ENCODE results near the gene ANKH.

ANKH gene

GRCh38 chr5:14895301-14895700 lies 23.7 kb upstream of the ANKH start:
- Histone ChIP-seq H3K36me3 (no peaks in the 10 kb centered on the region), H3K27me3 (no peaks in the 10 kb centered on the region), H3K27ac (no peak overlapping the region), H3K4me3 (no peak overlapping the region), H3K9me3 (no peaks in the 10 kb centered on the region), H3K4me1 (no peaks in the 10 kb centered on the region)
- intact Hi-C loops (cut with DNase I; ENCODE audit: low total_unique reads): no loop called here
- DNase-seq: no peak
- no peak for TF ChIP-seq CTCF (IDR thresholded peaks at IDR 0.05)

GRCh38 chr5:14894748-14895147 lies 23.2 kb upstream of the ANKH start:
- DNase-seq: no peak
- no peaks in the 10 kb centered on the region for H3K9me3 ChIP-seq
- no peaks in the 10 kb centered on the region for H3K4me1 ChIP-seq
- no peak for TF ChIP-seq CTCF (IDR thresholded peaks at IDR 0.05)
- no peaks in the 10 kb centered on the region for H3K36me3 ChIP-seq
- no peaks in the 10 kb centered on the region for H3K27me3 ChIP-seq
- no peak overlapping the region for H3K4me3 ChIP-seq
- intact Hi-C loops (cut with DNase I; ENCODE audit: low total_unique reads): no loop called here
- H3K27ac ChIP-seq: no peak overlapping the region

- Histone ChIP-seq H3K4me3 (no peak overlapping the region), H3K27me3 (no peaks in the 10 kb centered on the region), H3K4me1 (no peaks in the 10 kb centered on the region), H3K27ac (no peak overlapping the region), H3K9me3 (no peaks in the 10 kb centered on the region), H3K36me3 (no peaks in the 10 kb centered on the region)
- DNase-seq: no peak
- intact Hi-C loops (cut with DNase I; ENCODE audit: low total_unique reads): no loop called here
- TF ChIP-seq CTCF (IDR thresholded peaks at IDR 0.05): no peak
Observed at GRCh38 chr5:14893381-14893780, 21.8 kb upstream of the ANKH start.

- Histone ChIP-seq H3K27ac (no peak overlapping the region), H3K9me3 (no peaks in the 10 kb centered on the region), H3K36me3 (no peaks in the 10 kb centered on the region), H3K4me1 (no peaks in the 10 kb centered on the region), H3K27me3 (no peaks in the 10 kb centered on the region), H3K4me3 (no peak overlapping the region)
- no peak for DNase-seq
- TF ChIP-seq CTCF (IDR thresholded peaks at IDR 0.05): no peak
- intact Hi-C loops (cut with DNase I; ENCODE audit: low total_unique reads): no loop called here
Observed at GRCh38 chr5:14890846-14891245, 19.3 kb upstream of the ANKH start.

- intact Hi-C loops (cut with DNase I; ENCODE audit: low total_unique reads): no loop called here
- no peak for TF ChIP-seq CTCF (IDR thresholded peaks at IDR 0.05)
- Histone ChIP-seq H3K27ac (no peak overlapping the region), H3K9me3 (no peaks in the 10 kb centered on the region), H3K27me3 (no peaks in the 10 kb centered on the region), H3K4me1 (no peaks in the 10 kb centered on the region), H3K4me3 (no peak overlapping the region), H3K36me3 (no peaks in the 10 kb centered on the region)
- DNase-seq: no peak
Observed at GRCh38 chr5:14884062-14884612, 12.6 kb upstream of the ANKH start.
